K562 (cell line): Measurements from ENCODE around the gene CUX1. TPM values are rescaled to one million over a fixed set of nuclear protein-coding genes. Genes with fewer than 3 reads are reported as not detected.

Experiments
- ASH1L ChIP-seq: fragments of 450-650 bp; IDR thresholded peaks from 2 replicates; pipeline ENCODE4 v1.6.1; 2018; ENCODE audit warnings: borderline replicate concordance, mild to moderate bottlenecking, low read depth; ENCODE audit not compliant: partially characterized antibody
- BRD9 ChIP-seq: fragments of 450-650 bp; IDR thresholded peaks from 2 replicates; pipeline ENCODE4 v1.6.1; 2018; ENCODE audit warnings: low read depth; ENCODE audit not compliant: partially characterized antibody
- CREB1 ChIP-seq, 2 experiments: sonication (generic) in 1 of 2; formaldehyde crosslinking in 1 of 2; IDR thresholded peaks; 2 replicates each; pipeline versions ENCODE4 v1.6.1 to v1.8.0; 2012 to 2022; ENCODE audit warnings: inconsistent platforms in 1 of 2, mild to moderate bottlenecking in 1 of 2, missing genetic modification reagents in 1 of 2, moderate library complexity in 1 of 2
- HOXB6 ChIP-seq: fragments of 250-450 bp; sonication (Bioruptor Pico); IDR thresholded peaks from 2 replicates; pipeline ENCODE4 v1.5.1; 2022; ENCODE audit warnings: mild to moderate bottlenecking, borderline replicate concordance
- NFYB ChIP-seq: IDR thresholded peaks from 2 replicates; pipeline ENCODE4 v1.6.1; 2011; ENCODE audit warnings: mild to moderate bottlenecking, moderate library complexity; ENCODE audit not compliant: insufficient read length; ENCODE audit errors: extremely low read depth
- NR4A1 ChIP-seq, 2 experiments: fragments of 250-450 bp in 1 of 2; fragments of 450-650 bp in 1 of 2; sonication (Bioruptor Pico) in 1 of 2; IDR thresholded peaks; 2 replicates each; pipeline versions ENCODE4 v1.4.0 to v1.6.1; 2016 to 2020; ENCODE audit warnings: mild to moderate bottlenecking in 2 of 2, missing compliant biosample characterization in 1 of 2, missing genetic modification characterization in 1 of 2, moderate library complexity in 1 of 2
- POLR2G ChIP-seq: fragments of 200-400 bp; formaldehyde crosslinking; IDR thresholded peaks from 2 replicates; pipeline ENCODE4 v1.6.1; 2017; ENCODE audit warnings: low read depth, mild to moderate bottlenecking, antibody characterized with exemption, low read length, moderate library complexity
- PTBP1 ChIP-seq: fragments of 200-400 bp; formaldehyde crosslinking; IDR thresholded peaks from 2 replicates; pipeline ENCODE4 v1.6.1; 2017; ENCODE audit warnings: low read depth, low read length
- SMAD1 ChIP-seq: fragments of 150-350 bp; IDR thresholded peaks from 2 replicates; pipeline ENCODE4 v1.6.1; 2014; ENCODE audit warnings: low read length, low read depth; ENCODE audit not compliant: partially characterized antibody
- SRSF3 ChIP-seq: fragments of 200-400 bp; formaldehyde crosslinking; IDR thresholded peaks from 2 replicates; pipeline ENCODE4 v1.6.1; 2016; ENCODE audit warnings: mild to moderate bottlenecking, low read length, moderate library complexity; ENCODE audit not compliant: insufficient read depth
- STAG1 ChIP-seq: sonication (generic); formaldehyde crosslinking; IDR thresholded peaks from 2 replicates; pipeline ENCODE4 v1.5.0; 2020; ENCODE audit warnings: missing genetic modification reagents, borderline replicate concordance
- THAP7 ChIP-seq: fragments of 250-450 bp; sonication (Bioruptor Pico); IDR thresholded peaks from 2 replicates; pipeline ENCODE4 v1.5.0; 2021
- U2AF1 ChIP-seq: fragments of 200-400 bp; formaldehyde crosslinking; optimal IDR thresholded peaks from 2 replicates; pipeline ENCODE3; 2017; ENCODE audit warnings: mild to moderate bottlenecking, low read depth, low read length, moderate library complexity
- ZZZ3 ChIP-seq: fragments of 450-650 bp; IDR thresholded peaks from 2 replicates; pipeline ENCODE4 v1.6.1; 2016; ENCODE audit warnings: antibody characterized with exemption, mild to moderate bottlenecking, moderate library complexity
- polyA plus RNA-seq, 8 experiments: library from polyadenylated mRNA; depleted of rRNA in 4 of 8; stranded (reverse) in 5 of 8; unstranded in 3 of 8; fragments of >200 nt; fragmentation: Nextera tagmentation in 2 of 8; fragmentation: Illumina TruSeq in 1 of 8; extraction: Ambion mirVana in 2 of 8; extraction: Trizol in 1 of 8; gene quantifications; 2 replicates each; pipeline versions ENCODE4 v1.2.1 to v1.2.3, GENCODE V29; 2011 to 2014; ENCODE audit warnings: inconsistent platforms in 1 of 8, missing spikeins in 1 of 8
- total RNA-seq, 7 experiments: library from RNA; depleted of rRNA in 6 of 7; stranded (reverse); fragments of >200 nt in 6 of 7; fragmentation: Illumina TruSeq in 2 of 7; extraction: Trizol in 2 of 7; gene quantifications; 2 replicates each; pipeline versions ENCODE4 v1.2.1 to v1.2.3, GENCODE V29; 2011 to 2021; ENCODE audit warnings: low replicate concordance in 1 of 7
- TF ChIP-seq, protein P1 (sequence below): fragments of 250-450 bp; sonication (Bioruptor Pico); IDR thresholded peaks from 2 replicates; pipeline ENCODE4 v1.6.1; 2021; ENCODE audit warnings: mild to moderate bottlenecking
- TF ChIP-seq, protein P2 (sequence below): fragments of 450-650 bp; IDR thresholded peaks from 2 replicates; pipeline ENCODE4 v1.6.1; 2018; ENCODE audit not compliant: partially characterized antibody
- TF ChIP-seq, protein P3 (sequence below): fragments of 250-450 bp; sonication (Bioruptor Pico); IDR thresholded peaks from 2 replicates; pipeline ENCODE4 v1.8.0; 2021; ENCODE audit warnings: mild to moderate bottlenecking, moderate library complexity
- TF ChIP-seq, protein P4 (sequence below): fragments of 150-350 bp; IDR thresholded peaks from 2 replicates; pipeline ENCODE4 v1.6.1; 2014; ENCODE audit warnings: low read depth, mild to moderate bottlenecking, low read length, borderline replicate concordance

CUX1 gene
- total and polyA plus RNA-seq, 9 of the 15 experiments (the other 6 are each of a cell fraction or from before 2014, with no cell fraction given) = 3.6 to 55.3 (median 25.2) TPM

DNA sequence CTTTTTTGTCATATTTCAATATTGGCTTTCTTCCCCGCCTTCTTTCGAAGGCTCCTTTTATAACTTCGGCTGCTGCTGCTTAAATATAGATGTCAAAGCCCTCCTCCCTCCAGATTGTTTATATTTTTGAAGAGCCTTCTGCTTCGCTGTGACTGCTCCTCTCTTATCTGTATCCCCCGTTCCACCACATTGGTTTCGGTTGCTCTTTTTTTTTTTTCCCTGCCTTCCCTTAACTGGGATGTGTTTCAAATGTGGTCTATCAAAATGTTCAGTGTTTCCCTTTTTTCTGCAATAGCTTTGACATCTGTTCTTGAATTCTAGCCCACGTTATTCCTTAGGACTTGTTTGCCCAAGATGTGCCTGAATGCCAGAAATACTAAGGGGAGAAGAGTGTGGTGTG is 96.4 kb downstream of the CUX1 start (continued):
- TF ChIP-seq U2AF1 = no peak
- 0 out of 2 replicates have a peak, but pooled peaks have one; percentile 32 for TF ChIP-seq CREB1 (IDR thresholded peaks at IDR 0.05)
- no peak for TF ChIP-seq CREB1 (CRISPR knock-in tag; IDR thresholded peaks at IDR 0.05)
- no peak for TF ChIP-seq POLR2G
- no peak for TF ChIP-seq NR4A1 (CRISPR knock-in tag; IDR thresholded peaks at IDR 0.05)
- TF ChIP-seq NR4A1 (tag; IDR thresholded peaks at IDR 0.05) = no peak
- no peak for TF ChIP-seq ZZZ3
- no peak for TF ChIP-seq SMAD1
- no peak for TF ChIP-seq HOXB6 (CRISPR knock-in tag)
- TF ChIP-seq STAG1 = no peak
- no peak for TF ChIP-seq SRSF3
- TF ChIP-seq BRD9 = peak; percentile 83
- no peak for TF ChIP-seq THAP7 (CRISPR knock-in tag)
- no peak for TF ChIP-seq NFYB
- TF ChIP-seq, protein P1, sequence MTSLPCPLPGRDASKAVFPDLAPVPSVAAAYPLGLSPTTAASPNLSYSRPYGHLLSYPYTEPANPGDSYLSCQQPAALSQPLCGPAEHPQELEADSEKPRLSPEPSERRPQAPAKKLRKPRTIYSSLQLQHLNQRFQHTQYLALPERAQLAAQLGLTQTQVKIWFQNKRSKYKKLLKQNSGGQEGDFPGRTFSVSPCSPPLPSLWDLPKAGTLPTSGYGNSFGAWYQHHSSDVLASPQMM (CRISPR knock-in tag) = no peak
- TF ChIP-seq, protein P2, sequence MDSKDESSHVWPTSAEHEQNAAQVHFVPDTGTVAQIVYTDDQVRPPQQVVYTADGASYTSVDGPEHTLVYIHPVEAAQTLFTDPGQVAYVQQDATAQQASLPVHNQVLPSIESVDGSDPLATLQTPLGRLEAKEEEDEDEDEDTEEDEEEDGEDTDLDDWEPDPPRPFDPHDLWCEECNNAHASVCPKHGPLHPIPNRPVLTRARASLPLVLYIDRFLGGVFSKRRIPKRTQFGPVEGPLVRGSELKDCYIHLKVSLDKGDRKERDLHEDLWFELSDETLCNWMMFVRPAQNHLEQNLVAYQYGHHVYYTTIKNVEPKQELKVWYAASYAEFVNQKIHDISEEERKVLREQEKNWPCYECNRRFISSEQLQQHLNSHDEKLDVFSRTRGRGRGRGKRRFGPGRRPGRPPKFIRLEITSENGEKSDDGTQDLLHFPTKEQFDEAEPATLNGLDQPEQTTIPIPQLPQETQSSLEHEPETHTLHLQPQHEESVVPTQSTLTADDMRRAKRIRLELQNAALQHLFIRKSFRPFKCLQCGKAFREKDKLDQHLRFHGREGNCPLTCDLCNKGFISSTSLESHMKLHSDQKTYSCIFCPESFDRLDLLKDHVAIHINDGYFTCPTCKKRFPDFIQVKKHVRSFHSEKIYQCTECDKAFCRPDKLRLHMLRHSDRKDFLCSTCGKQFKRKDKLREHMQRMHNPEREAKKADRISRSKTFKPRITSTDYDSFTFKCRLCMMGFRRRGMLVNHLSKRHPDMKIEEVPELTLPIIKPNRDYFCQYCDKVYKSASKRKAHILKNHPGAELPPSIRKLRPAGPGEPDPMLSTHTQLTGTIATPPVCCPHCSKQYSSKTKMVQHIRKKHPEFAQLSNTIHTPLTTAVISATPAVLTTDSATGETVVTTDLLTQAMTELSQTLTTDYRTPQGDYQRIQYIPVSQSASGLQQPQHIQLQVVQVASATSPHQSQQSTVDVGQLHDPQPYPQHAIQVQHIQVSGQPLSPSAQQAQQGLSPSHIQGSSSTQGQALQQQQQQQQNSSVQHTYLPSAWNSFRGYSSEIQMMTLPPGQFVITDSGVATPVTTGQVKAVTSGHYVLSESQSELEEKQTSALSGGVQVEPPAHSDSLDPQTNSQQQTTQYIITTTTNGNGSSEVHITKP = peak; percentile 82
- peak; percentile 14 for TF ChIP-seq ASH1L
- TF ChIP-seq, protein P3, sequence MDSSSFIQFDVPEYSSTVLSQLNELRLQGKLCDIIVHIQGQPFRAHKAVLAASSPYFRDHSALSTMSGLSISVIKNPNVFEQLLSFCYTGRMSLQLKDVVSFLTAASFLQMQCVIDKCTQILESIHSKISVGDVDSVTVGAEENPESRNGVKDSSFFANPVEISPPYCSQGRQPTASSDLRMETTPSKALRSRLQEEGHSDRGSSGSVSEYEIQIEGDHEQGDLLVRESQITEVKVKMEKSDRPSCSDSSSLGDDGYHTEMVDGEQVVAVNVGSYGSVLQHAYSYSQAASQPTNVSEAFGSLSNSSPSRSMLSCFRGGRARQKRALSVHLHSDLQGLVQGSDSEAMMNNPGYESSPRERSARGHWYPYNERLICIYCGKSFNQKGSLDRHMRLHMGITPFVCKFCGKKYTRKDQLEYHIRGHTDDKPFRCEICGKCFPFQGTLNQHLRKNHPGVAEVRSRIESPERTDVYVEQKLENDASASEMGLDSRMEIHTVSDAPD (CRISPR knock-in tag) = no peak
- TF ChIP-seq, protein P4, sequence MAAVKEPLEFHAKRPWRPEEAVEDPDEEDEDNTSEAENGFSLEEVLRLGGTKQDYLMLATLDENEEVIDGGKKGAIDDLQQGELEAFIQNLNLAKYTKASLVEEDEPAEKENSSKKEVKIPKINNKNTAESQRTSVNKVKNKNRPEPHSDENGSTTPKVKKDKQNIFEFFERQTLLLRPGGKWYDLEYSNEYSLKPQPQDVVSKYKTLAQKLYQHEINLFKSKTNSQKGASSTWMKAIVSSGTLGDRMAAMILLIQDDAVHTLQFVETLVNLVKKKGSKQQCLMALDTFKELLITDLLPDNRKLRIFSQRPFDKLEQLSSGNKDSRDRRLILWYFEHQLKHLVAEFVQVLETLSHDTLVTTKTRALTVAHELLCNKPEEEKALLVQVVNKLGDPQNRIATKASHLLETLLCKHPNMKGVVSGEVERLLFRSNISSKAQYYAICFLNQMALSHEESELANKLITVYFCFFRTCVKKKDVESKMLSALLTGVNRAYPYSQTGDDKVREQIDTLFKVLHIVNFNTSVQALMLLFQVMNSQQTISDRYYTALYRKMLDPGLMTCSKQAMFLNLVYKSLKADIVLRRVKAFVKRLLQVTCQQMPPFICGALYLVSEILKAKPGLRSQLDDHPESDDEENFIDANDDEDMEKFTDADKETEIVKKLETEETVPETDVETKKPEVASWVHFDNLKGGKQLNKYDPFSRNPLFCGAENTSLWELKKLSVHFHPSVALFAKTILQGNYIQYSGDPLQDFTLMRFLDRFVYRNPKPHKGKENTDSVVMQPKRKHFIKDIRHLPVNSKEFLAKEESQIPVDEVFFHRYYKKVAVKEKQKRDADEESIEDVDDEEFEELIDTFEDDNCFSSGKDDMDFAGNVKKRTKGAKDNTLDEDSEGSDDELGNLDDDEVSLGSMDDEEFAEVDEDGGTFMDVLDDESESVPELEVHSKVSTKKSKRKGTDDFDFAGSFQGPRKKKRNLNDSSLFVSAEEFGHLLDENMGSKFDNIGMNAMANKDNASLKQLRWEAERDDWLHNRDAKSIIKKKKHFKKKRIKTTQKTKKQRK = no peak
- TF ChIP-seq PTBP1 = no peak
